Smooth muscle cell (in vitro differentiated cells): ENCODE results near the gene CCDC106. TPM values are rescaled to one million over a fixed set of nuclear protein-coding genes. Genes with fewer than 3 reads are reported as not detected.

Source experiments
- DNase-seq: peaks from one replicate; lab custom pipeline; 2025; ENCODE audit not compliant: unreplicated experiment; lab: John Stamatoyannopoulos, UW
- H2AFZ ChIP-seq: fragments of 200-600 bp; sonication (generic); 2 replicates; pipeline ENCODE4 v1.6.0; 2016; ENCODE audit warnings: antibody characterized with exemption, low read depth, mild to moderate bottlenecking
- H3F3A ChIP-seq: fragments of 200-600 bp; sonication (generic); 2 replicates; pipeline ENCODE4 v1.6.0; 2017; ENCODE audit warnings: antibody characterized with exemption, low read depth
- H3K27ac ChIP-seq: fragments of 200-600 bp; sonication (generic); 2 replicates; pipeline ENCODE4 v1.5.1; 2016; ENCODE audit warnings: low read depth, mild to moderate bottlenecking
- H3K27me3 ChIP-seq: fragments of 200-600 bp; sonication (generic); 2 replicates; pipeline ENCODE4 v1.6.1; 2016; ENCODE audit warnings: low read depth, mild to moderate bottlenecking
- H3K36me3 ChIP-seq: fragments of 200-600 bp; sonication (generic); 2 replicates; pipeline ENCODE4 v1.5.1; 2016; ENCODE audit warnings: low read depth
- H3K4me1 ChIP-seq: fragments of 200-600 bp; sonication (generic); 2 replicates; pipeline ENCODE4 v1.5.1; 2016; ENCODE audit warnings: low read depth
- H3K4me2 ChIP-seq: fragments of 200-600 bp; sonication (generic); 2 replicates; pipeline ENCODE4 v1.6.0; 2016; ENCODE audit warnings: mild to moderate bottlenecking
- H3K4me3 ChIP-seq: fragments of 200-600 bp; sonication (generic); 2 replicates; pipeline ENCODE4 v1.5.1; 2016; ENCODE audit warnings: mild to moderate bottlenecking
- H3K79me2 ChIP-seq: fragments of 200-600 bp; sonication (generic); 2 replicates; pipeline ENCODE4 v1.6.0; 2016; ENCODE audit warnings: low read depth, mild to moderate bottlenecking
- H3K9ac ChIP-seq: fragments of 200-600 bp; sonication (generic); 2 replicates; pipeline ENCODE4 v1.6.0; 2016; ENCODE audit warnings: low read depth
- H3K9me3 ChIP-seq: fragments of 200-600 bp; sonication (generic); replicated peaks from 2 replicates; pipeline ENCODE4 v1.5.1; 2016; ENCODE audit warnings: low read depth
- H4K20me1 ChIP-seq: fragments of 200-600 bp; sonication (generic); 2 replicates; pipeline ENCODE4 v1.6.0; 2016; ENCODE audit warnings: low read depth
- WGBS: methylation state at CpG from one replicate; pipeline ENCODE4 v1.1.7; 2016; ENCODE audit warnings: low lambda C conversion rate; 5-methylcytosine and 5-hydroxymethylcytosine counted together
- polyA plus RNA-seq: library from polyadenylated mRNA; unstranded; fragments of >200 nt; fragmentation: Nextera tagmentation; extraction: Ambion mirVana; gene quantifications from 2 replicates; pipeline ENCODE4 v1.2.1, GENCODE V29; 2016
- total RNA-seq: library from RNA; depleted of rRNA; stranded (reverse); fragments of >200 nt; gene quantifications from 2 replicates; pipeline ENCODE4 v1.2.3, GENCODE V29; 2014
- TF ChIP-seq, protein P1 (sequence below): fragments of 200-600 bp; sonication (generic); IDR thresholded peaks from 2 replicates; pipeline ENCODE4 v1.5.1; 2017; ENCODE audit warnings: borderline replicate concordance, mild to moderate bottlenecking, antibody characterized with exemption; ENCODE audit not compliant: insufficient read depth, poor library complexity, severe bottlenecking

Gene CCDC106
- total and polyA plus RNA-seq, 2 experiments from 2014 or later = 6.9 to 18.3 TPM

DNA sequence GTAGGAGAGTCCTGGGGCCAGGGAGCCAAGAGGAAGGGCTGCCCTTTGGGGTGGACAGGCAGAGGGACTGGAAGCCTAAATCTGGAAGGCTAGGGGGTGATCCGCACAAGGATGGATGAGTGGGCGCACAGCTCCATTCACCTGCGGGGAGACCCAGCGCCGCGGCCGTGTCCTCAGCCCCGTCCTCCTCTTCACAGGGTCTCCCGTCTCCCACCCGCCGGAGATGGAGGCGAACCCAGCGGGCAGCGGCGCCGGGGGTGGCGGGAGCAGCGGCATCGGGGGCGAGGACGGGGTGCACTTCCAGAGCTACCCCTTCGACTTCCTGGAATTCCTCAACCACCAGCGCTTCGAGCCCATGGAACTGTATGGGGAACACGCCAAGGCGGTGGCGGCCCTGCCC is 34.6 kb upstream of the CCDC106 start:
- H3K4me1 ChIP-seq = no peaks in the 10 kb centered on the region
- H3K79me2 ChIP-seq = peaks cover 30% of the 10 kb centered on the region
- no peaks in the 10 kb centered on the region for H3K27me3 ChIP-seq
- no peaks in the 10 kb centered on the region for H3K36me3 ChIP-seq
- no peaks in the 10 kb centered on the region for H3K9me3 ChIP-seq
- TF ChIP-seq, protein P1, sequence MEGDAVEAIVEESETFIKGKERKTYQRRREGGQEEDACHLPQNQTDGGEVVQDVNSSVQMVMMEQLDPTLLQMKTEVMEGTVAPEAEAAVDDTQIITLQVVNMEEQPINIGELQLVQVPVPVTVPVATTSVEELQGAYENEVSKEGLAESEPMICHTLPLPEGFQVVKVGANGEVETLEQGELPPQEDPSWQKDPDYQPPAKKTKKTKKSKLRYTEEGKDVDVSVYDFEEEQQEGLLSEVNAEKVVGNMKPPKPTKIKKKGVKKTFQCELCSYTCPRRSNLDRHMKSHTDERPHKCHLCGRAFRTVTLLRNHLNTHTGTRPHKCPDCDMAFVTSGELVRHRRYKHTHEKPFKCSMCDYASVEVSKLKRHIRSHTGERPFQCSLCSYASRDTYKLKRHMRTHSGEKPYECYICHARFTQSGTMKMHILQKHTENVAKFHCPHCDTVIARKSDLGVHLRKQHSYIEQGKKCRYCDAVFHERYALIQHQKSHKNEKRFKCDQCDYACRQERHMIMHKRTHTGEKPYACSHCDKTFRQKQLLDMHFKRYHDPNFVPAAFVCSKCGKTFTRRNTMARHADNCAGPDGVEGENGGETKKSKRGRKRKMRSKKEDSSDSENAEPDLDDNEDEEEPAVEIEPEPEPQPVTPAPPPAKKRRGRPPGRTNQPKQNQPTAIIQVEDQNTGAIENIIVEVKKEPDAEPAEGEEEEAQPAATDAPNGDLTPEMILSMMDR = no peak
- no peak overlapping the region for H3K27ac ChIP-seq
- H3F3A ChIP-seq = no peaks in the 10 kb centered on the region
- no peak overlapping the region for H3K9ac ChIP-seq
- DNase-seq = no peak
- H2AFZ ChIP-seq = no peak overlapping the region
- peaks cover 35% of the 10 kb centered on the region for H4K20me1 ChIP-seq
- H3K4me3 ChIP-seq = no peak overlapping the region
- WGBS = 100% methylated on average over 9 of the region's 27 CpGs
- H3K4me2 ChIP-seq = no peak overlapping the region

DNA sequence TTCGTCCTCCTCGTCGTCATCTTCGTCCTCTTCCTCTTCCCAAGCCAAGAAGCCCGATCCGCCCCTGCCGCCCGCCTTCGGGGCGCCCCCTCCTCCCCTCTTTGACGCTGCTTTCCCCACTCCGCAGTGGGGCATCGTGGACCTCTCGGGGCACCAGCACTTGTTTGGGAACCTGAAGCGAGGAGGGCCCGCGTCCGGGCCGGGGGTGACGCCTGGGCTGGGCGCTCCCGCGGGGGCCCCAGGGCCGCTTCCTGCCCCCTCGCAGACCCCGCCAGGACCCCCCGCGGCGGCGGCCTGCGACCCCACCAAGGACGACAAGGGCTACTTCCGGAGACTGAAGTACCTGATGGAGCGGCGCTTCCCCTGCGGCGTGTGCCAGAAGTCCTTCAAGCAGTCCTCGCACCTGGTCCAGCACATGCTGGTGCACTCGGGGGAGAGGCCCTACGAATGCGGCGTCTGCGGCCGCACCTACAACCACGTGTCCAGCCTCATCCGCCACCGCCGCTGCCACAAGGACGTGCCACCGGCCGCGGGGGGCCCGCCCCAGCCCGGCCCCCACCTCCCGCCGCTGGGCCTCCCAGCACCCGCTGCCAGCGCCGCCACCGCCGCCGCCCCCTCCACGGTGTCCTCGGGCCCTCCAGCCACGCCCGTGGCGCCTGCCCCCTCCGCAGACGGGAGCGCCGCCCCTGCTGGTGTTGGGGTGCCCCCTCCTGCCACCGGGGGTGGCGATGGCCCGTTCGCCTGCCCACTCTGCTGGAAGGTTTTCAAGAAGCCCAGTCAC is 33.9 kb upstream of the CCDC106 start:
- Histone ChIP-seq H2AFZ (no peak overlapping the region), H3K36me3 (no peaks in the 10 kb centered on the region), H3K27me3 (no peaks in the 10 kb centered on the region), H3K4me2 (no peak overlapping the region), H3K4me1 (no peaks in the 10 kb centered on the region), H3F3A (no peaks in the 10 kb centered on the region), H4K20me1 (peaks cover 28% of the 10 kb centered on the region), H3K9ac (no peak overlapping the region), H3K27ac (no peak overlapping the region), H3K9me3 (no peaks in the 10 kb centered on the region), H3K4me3 (no peak overlapping the region), H3K79me2 (peaks cover 25% of the 10 kb centered on the region)
- no peak for DNase-seq
- TF ChIP-seq, protein P1 = no peak
- WGBS = 96% methylated on average over 23 of the region's 75 CpGs

DNA sequence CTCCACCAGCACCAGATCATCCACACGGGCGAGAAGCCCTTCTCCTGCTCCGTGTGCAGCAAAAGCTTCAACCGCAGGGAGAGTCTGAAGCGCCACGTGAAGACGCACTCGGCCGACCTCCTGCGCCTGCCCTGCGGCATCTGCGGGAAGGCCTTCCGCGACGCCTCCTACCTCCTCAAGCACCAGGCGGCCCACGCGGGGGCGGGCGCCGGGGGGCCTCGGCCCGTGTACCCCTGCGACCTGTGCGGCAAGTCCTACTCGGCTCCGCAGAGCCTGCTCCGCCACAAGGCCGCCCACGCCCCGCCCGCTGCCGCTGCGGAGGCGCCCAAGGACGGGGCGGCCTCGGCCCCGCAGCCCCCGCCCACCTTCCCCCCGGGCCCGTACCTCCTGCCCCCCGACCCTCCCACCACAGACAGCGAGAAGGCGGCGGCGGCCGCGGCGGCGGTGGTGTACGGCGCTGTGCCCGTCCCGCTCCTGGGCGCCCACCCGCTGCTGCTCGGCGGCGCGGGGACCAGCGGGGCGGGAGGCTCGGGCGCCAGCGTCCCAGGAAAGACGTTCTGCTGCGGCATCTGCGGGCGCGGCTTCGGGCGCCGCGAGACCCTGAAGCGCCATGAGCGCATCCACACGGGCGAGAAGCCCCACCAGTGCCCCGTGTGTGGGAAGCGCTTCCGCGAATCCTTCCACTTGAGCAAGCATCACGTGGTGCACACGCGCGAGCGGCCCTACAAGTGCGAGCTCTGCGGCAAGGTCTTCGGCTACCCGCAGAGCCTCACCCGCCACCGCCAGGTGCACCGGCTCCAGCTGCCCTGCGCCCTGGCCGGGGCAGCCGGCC is 33.1 kb upstream of the CCDC106 start:
- WGBS = 98% methylated on average over 46 of the region's 98 CpGs
- H3K79me2 ChIP-seq = peaks cover 17% of the 10 kb centered on the region
- no peaks in the 10 kb centered on the region for H3K9me3 ChIP-seq
- no peaks in the 10 kb centered on the region for H3K27me3 ChIP-seq
- TF ChIP-seq, protein P1 = no peak
- peaks cover 24% of the 10 kb centered on the region for H4K20me1 ChIP-seq
- no peak overlapping the region for H3K4me3 ChIP-seq
- H3K4me1 ChIP-seq = no peaks in the 10 kb centered on the region
- no peak overlapping the region for H2AFZ ChIP-seq
- no peak overlapping the region for H3K9ac ChIP-seq
- H3K27ac ChIP-seq = no peak overlapping the region
- H3F3A ChIP-seq = no peaks in the 10 kb centered on the region
- no peaks in the 10 kb centered on the region for H3K36me3 ChIP-seq
- H3K4me2 ChIP-seq = no peak overlapping the region
- no peak for DNase-seq
